ENCODE data around the gene NRDC.

The NRDC gene

GRCh38 chr1:51768971-51769588, 109.4 kb downstream of the NRDC start:
- H3K4me3 ChIP-seq (ENCODE audit: low read depth, low read length): no peak overlapping the region

- H3K4me3 ChIP-seq (ENCODE audit: low read depth, low read length): no peak overlapping the region
These were observed 117.2 kb downstream of the NRDC start for GRCh38 chr1:51761351-51761750.

DNA sequence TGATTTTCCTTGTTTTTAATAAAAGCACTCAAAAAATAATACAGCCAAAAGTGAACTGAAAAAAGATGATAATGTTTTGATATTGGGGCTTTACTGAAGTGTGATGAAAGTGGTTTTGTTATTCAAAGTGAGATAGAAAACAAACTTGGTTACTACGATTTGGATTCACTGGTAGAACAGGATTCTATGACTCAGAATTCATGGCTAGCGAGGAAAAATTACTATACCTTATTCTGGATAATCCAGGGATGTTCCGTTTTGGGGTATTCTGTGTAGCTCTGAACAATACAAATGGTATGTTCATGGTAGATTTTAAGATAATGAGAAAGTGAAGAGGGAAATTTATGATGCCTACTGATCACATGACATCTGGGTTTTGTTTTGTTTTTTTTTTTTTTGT, 117.7 kb downstream of the NRDC start:
- no peak overlapping the region for H3K4me3 ChIP-seq (ENCODE audit: low read depth, low read length)

DNA sequence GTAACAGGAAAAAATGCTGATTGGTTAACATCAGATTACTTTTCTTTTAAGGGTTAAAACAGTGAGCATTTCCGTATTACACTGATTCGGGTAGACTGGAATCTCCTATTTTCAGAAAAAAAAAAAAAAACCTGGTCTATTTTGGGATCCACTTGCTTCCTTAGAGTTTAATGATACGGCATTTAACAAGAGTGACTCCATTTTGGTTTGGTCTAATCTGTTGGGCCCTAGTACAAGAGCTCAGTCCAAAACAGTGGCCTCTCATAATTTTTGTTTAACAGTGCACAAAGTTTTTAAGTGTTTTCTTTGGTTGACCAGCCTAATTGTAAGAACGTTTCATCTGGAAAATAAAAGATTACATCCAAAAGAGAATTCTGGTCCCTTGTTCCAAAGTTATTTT, 120.2 kb downstream of the NRDC start:
- H3K4me3 ChIP-seq (ENCODE audit: low read depth, low read length): no peak overlapping the region

GRCh38 chr1:51756290-51756689, 122.2 kb downstream of the NRDC start:
- H3K4me3 ChIP-seq (ENCODE audit: low read depth, low read length): no peak overlapping the region

- H3K4me3 ChIP-seq (ENCODE audit: low read depth, low read length): no peak overlapping the region
These were observed 123.1 kb downstream of the NRDC start for GRCh38 chr1:51755437-51755836.

DNA sequence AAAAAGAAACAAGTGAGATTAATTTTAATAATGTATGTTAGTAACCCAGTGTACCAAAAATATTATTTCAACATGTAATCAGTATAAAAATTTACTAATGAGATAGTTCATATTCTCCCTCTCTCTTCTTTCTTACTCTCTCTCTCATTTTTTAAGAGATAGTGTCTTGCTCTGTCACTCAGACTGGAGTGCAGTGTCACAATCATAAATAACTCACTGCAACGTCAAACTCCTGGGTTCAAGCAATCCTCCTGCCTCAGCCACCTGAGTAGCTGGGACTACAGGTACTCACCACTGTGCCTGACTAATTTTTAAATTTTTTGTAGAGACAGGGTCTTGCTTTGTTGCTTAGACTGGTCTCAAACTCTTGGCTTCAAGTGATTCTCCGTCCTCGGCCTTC, 123.9 kb downstream of the NRDC start:
- no peak overlapping the region for H3K4me3 ChIP-seq (ENCODE audit: low read depth, low read length)

GRCh38 chr1:51753969-51754368, 124.6 kb downstream of the NRDC start:
- H3K4me3 ChIP-seq (ENCODE audit: low read depth, low read length): no peak overlapping the region

DNA sequence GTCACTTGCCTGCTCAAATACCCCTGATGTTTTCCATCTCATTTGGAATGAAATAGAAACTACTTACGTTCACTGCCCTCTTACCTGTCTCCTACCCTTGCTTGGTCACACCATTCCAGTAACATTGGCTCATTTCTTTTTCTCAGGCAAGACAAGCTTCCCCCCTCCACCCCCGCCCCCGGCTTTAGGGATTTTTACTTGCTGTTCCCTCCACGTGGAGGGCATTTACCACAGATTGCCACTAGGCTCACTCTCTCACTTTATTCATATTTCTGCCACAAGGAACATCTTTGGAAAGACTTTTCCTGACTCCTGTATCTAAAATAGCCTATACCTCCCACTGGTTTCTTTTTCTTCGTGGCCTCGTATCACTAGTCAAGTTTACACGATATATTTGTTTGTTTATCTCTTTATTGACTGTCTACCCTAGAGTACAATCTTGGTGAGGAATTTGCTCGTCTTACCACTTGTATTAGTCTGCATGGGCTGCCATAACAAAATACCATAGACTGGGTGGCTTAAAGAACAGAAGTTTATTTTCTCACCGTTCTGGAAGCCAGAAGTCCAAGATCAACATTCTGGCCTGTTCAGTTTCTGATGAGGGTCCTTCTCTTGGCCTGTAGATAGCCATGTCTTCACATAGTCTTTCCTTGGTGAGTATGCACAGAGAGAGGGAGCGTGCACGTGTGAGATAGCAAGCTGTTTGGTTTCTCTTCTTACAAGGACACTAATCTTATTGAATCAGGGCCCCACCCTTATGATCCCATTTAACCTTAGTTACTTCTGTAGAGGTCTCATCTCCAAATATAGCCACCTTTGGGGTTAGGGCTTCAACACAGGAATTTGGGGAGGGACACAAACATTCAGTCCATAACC, 126.2 kb downstream of the NRDC start:
- no peak overlapping the region for H3K4me3 ChIP-seq (ENCODE audit: low read depth, low read length)

DNA sequence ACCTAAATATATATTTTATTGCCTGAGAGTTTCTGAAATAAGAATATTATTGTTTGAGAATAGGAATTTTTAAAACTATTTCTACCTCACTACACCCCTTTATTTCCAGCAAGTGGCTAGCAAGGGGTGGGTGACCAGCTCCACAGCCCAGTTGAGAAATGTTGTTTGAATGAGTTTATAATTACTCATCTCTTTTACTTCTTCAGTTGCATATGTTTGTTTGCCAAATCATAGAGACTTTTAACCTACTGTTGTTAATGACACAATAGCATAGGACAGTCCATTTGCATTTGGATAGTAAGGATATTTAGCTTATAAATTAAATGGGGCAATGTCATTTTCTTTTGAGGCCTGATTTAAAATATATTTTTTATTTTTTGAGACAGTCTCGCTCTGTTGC, 127.8 kb downstream of the NRDC start:
- no peak overlapping the region for H3K4me3 ChIP-seq (ENCODE audit: low read depth, low read length)

- H3K4me3 ChIP-seq (ENCODE audit: low read depth, low read length): no peak overlapping the region
These were observed 128.3 kb downstream of the NRDC start for GRCh38 chr1:51750218-51750617.

DNA sequence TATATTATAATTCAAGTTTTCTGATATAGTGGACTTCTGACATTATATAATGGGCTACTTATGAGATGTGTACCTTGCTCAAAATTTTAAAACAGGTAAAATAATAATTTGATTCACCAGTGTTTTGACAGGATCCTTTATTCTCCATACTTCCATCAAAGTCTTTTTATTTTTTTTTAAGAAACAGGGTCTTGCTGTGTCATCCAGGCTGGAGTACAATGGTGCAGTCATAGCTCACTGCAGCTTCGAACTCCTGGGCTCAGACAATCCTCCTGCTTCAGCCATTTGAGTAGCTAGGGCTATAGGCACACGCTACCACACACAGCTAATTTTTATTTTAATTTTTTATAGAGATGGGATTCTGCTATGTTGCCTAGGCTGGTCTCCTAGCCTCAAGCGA, 129.4 kb downstream of the NRDC start:
- H3K4me3 ChIP-seq (ENCODE audit: low read depth, low read length): no peak overlapping the region

- no peak overlapping the region for H3K4me3 ChIP-seq (ENCODE audit: low read depth, low read length)
These were observed 133.3 kb downstream of the NRDC start for GRCh38 chr1:51745304-51745570.

GRCh38 chr1:51744506-51745303, 133.8 kb downstream of the NRDC start:
- H3K4me3 ChIP-seq (ENCODE audit: low read depth, low read length): no peak overlapping the region

DNA sequence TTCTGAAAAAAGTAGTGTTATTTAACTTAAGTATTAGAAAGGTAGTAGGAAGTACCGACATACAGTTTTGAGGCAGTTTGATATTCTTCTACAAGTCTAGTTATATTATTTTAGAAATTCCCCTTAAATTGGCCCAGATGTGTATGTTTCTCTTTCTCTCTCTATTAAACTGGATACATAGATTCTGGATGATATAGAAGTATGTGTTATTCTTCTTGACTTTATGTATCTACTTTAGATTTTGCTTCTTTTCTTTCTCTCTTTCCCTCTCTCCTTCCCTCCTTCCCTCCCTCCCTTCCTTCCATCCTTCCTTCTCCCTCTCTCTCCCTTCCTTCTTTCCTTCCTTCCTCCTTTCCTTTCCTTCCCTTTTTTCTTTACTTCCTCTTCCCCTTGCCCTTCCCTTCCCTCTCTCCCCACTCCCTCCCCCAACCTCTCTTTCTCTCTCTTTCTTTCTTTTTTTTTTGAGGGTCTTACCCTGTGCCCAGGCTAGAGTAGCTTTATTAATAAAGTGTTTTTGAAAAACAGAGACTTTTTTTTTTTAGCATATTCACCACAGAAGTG, 137.3 kb downstream of the NRDC start:
- no peak overlapping the region for H3K4me3 ChIP-seq (ENCODE audit: low read depth, low read length)

DNA sequence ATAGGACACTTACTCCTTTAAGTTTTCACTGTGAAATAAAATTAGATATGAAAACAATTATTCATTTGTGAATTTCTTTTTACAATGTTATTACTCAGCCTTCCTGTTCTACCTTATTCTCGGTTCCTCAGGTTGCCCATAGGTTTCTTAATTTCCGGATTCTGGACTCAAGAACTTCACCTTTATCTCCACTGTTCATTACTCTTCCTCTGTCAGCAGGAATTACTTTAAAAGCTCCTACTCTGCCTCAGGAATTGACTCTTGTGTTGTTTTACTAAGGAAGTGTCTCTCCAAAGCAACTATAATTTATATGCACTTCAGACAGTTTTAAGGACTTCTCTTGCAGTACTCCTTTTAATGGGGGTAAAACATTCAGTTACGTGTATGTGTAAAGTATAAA, 137.9 kb downstream of the NRDC start:
- no peak overlapping the region for H3K4me3 ChIP-seq (ENCODE audit: low read depth, low read length)
